GM18951 (cell line): ENCODE data around the gene POU6F1.

ENCODE experiments used
- POLR2A ChIP-seq: IDR thresholded peaks from 4 replicates; pipeline ENCODE4 v1.6.1; 2011; ENCODE audit warnings: mild to moderate bottlenecking; ENCODE audit not compliant: insufficient read length, insufficient read depth; ENCODE audit errors: extremely low read depth
- in situ Hi-C: fragments of 300-500 bp; cut with MboI; formaldehyde crosslinking; loops from one replicate; pipeline ENCODE4 v1.12.0; 2022; ENCODE audit warnings: low sequenced_read_pairs, mixed read lengths, inconsistent platforms; ENCODE audit not compliant: unreplicated experiment

POU6F1 gene

DNA sequence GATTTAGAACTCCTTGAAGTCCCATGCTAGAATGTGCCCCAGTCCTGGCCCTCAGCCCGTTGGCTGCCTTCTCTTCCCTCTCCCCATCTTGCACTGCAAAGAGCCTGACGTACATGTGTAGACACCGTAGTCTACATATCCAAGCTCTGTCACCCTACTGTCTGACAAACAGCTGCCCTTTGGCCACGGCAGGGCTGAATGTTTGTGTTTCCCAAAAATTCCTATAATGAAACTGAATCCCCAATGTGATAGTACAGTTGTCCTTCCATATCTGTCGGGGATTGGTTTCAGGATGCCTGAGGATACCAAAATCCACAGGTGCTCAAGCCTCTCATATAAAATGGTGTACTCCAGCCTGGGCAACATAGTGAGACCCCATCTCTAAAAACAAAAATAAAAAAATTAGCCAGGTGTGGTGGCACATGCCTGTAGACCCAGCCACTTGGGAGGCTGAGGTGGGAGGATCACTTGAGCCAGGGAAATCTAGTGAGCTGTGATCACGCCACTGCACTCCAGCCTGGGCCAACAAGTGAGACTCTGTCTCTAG, 32.6 kb downstream of the POU6F1 start:
- TF ChIP-seq POLR2A, result no peak
- in situ Hi-C loops, result no loop called here

DNA sequence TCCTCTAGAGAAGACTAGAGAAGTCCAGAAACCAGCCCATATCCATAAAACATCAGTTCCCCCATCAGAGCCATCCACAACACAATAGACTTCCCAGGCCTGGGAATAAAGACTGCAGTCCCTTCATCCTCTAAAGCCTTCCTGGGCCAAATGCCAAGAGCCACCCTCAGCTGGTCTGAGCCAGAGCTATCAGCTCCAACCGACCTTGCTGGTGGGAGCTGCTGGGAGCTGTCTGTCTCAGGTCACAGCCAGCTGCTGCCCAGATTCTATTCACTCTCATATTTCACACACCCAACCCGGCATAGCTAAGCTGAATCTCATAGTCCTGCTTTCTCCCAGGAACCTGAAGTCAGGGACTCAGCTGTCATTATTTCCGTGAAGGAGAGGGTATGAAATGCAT, 34.0 kb downstream of the POU6F1 start:
- TF ChIP-seq POLR2A, result no peak
- in situ Hi-C loops, result no loop called here

DNA sequence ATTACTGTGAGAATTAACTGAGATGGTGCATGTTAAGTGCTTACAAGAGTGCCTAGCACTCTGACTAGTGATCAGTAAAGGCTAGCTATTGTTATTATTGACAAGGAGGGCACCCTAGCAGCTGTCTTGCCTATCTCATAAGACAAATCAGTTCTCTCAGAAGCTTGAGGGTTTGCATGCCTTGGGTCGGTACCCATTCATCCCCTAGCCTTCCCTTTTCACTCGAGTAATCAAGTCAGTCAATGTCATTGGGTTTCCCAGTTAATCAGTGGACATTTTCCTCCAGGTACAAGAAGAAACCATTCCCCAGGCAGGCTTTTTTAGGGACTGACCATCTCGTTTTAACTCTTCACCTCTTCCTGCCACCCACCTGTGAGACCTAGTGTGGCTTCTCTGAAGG, 34.5 kb downstream of the POU6F1 start:
- in situ Hi-C loops, result no loop called here
- TF ChIP-seq POLR2A, result no peak

DNA sequence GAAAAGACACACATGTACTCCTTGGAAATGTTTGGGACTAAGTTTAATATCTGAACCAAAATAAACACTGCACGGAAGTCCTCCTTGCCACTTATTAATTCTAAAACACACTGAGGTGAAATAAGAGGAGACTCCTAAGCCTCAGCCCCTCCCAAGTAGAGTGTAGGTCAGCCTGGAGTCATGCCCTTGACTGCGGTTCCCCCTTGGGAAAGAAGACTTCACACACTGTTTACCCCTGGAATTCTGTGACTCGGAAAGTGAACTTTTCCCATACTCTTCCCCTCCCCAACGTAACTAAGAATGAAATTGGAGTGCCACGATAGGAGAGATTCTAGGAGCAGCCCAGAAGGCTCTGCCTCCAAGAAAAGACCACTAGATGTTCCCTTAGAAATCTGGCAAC, 36.3 kb downstream of the POU6F1 start:
- in situ Hi-C loops, result no loop called here

DNA sequence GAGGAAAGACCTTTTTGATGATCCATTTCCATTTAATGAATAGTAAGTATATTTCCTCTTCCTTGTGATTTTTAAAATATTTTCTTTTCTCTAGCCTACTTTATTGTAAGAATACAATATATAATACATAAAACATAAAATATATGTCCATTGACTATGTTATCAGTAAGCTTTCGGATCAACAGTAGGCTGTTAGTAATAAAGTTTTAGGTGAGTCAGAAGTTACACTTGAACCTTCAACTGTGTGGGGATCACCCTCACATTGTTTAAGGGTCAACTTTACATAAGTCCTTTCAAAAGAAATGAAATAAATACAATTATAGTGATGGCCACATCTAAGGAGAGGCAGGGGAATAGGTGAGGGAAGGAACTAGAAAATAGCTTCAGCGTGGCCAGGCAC, 40.0 kb downstream of the POU6F1 start:
- in situ Hi-C loops, result no loop called here
- no peak for TF ChIP-seq POLR2A

More for the DNA sequence above, 36.3 kb downstream of the POU6F1 start:
- no peak for TF ChIP-seq POLR2A

DNA sequence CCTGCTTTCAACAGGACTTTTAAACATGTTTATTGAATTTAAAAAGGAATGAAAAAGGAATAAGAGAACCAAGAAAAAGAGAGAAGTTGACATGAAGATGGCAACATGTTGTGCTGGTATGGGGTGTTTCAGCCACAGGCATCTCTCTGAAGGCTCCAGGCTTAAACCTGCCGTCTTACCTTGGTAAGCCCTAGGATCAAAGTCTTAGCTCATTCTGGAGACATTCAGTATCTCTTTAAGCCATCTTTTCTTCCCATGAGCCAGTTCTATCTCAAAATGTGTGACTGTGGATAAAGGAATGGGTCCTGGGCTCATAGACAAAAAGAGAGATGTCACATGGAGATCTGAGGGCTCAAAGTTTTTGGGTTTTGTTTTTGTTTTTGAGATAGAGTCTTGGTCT, 43.4 kb downstream of the POU6F1 start:
- in situ Hi-C loops, result no loop called here
- no peak for TF ChIP-seq POLR2A

DNA sequence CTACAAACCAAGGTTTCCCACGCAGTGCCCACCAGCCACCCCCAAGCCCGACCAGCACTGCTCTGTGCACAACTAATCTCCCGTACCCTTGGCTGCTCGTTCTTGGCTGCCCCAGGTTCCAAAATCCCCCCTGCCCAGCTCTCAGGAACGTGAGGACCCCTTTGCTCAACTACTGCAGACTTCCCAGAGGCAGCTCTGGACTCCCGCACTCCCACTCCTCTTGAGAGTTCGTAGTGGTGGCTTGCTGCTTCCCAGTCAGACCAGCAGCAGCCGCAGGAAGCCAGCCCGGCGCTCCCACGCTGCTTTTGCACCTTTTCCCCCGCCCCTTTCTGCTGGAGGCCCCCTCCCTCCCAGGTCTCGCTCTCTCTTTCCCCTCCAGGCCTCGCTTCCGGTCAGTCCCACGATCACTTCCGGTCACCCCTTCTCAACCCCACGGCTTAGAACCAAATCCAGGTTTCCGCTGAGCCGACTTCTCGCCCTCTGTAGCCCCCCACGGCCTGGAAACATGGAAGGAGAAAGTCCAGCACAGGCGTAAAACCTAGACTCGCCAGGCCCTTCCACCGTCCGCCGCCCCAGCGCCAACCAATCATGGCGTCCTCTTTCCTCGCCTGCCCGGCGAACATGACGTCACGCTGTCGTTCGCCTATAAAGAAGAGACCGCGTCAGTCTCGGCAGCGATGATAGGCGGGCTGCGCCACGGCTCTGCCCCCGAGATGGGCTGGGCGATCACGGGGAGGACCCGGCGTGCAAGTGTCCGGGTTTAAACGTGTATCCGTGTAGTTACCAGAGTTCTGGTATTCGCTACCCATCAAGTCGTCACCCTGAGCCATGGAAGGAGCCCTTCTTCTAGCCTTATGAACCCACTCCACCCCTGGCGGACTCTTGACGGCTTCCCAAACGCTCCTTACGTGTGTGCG, 45.1 kb downstream of the POU6F1 start, which contains the start of gene TFCP2:
Gene TFCP2, minus strand, starts transcription at position 621 of the 917 bp plus-strand sequence. CDS start 713 bp downstream, outside the sequence.
- peak; percentile 67 for TF ChIP-seq POLR2A
- in situ Hi-C loops, result no loop called here

DNA sequence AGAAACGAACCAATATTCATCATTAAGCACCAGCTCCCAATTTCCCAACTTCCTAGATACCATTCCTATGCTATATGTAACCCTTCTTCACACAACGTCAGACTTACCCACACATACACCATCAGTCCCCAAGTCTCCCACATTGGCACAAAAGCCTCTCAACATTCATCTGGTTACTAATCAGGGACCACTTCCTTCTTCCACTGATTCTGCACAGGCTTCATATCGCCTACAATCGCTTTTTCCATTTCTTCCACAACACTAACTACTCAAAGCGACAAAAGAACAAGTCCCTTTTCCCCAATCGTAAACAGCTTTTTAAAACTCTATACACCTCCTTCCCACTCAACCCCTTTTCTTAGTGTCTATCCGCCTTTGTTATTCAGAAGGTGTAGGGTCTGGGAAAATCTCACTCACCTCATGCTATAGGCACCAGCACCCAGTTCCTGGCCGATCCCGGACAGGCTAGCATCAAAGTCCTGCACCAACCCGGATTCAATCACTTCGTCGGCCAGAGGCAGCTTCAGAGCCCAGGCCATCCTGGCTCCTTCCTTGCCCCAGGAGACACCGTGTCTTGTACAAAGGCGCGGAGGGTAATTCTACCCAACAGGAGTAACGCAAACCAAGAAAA, 45.9 kb downstream of the POU6F1 start:
- TF ChIP-seq POLR2A, result no peak
- in situ Hi-C loops, result no loop called here

DNA sequence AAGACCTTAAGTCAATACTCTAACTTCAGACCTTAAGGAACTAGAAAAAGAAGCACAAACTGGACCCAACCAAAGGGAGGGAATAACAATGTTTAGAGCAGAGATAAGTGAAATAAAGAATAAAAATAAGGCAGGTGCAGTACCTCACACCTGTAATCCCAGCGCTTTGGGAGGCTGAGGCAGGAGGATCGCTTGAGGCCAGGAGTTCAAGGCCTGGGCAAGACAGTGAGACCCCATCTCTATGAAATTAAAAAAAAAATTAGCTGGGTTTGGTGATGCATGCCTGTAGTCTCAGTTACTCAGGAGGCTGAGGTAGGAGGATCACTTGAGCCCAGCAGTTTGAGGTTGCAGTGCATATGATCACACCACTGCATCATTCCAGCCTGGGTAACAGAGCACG, 54.1 kb downstream of the POU6F1 start:
- in situ Hi-C loops, result no loop called here
- TF ChIP-seq POLR2A, result no peak

DNA sequence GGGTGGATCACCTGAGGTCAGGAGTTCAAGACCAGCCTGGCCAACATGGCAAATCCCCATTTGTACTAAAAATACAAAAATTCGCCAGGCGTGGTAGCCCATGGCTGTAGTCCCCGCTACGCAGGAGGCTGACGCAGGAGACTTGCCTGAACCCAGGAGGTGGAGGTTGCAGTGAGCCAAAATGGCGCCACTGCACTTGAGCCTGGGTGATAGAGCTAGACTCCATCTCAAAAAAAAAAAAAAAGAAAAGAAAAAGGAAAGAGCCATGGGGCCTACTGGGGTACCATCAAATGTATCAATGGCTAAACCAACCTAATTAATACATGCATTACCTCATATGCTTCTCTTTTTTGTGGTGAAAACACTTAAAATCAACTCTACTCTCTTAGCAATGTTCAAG, 55.6 kb downstream of the POU6F1 start:
- no peak for TF ChIP-seq POLR2A
- in situ Hi-C loops, result no loop called here

DNA sequence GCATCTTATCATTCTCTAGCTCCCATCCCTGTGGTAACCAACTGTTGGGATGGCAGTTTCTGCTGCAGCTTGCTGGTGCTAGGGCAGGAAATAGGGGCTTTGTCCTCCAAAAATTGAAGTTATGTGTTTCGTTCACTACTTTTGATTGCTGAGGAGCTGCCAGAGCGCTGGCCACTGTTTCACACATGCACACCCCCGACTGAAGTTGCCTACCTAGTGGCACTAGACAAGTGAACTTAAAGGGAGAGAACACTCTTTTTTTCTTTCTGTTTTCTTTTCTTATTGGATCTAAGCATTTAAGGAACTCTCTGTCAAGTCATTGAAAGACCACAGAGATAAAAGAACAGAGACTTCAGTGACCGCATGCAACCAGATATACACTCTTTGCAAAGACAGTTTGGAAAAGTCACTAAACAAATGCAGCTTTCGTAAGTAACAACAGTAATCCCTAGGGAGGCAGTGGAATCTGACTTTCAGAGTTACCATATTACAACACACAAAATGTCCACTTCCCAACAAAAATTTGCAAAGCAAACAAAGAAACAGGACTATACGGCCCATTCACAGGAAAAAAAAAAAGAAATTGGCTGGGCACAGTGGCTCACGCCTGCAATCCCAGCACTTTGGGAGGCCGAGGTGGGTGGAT, 56.9 kb downstream of the POU6F1 start:
- TF ChIP-seq POLR2A, result no peak
- in situ Hi-C loops, result no loop called here

DNA sequence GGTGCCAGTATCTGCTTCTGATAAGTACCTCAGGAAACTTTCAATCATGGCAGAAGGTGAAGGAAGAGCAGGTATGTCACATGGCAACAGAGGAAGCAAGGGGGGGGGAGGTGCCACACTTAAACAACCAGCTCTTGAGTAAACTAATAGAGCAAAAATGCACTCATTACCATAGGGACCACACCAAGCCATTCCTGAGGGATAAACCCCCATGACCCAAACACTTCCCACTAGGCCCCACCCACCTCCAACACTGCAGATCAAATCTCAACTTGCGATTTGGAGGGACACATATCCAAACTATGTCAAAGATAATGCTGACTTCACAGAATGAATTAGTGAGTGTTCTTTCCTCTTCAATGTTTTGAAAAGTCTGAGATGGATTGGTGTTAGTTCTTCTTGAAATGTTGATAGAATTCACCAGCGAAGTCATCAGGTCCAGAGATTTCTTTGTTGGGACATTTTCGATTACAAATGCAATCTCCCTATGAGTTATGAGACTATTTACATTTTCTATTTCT, 61.6 kb downstream of the POU6F1 start:
- in situ Hi-C loops, result no loop called here
- no peak for TF ChIP-seq POLR2A

DNA sequence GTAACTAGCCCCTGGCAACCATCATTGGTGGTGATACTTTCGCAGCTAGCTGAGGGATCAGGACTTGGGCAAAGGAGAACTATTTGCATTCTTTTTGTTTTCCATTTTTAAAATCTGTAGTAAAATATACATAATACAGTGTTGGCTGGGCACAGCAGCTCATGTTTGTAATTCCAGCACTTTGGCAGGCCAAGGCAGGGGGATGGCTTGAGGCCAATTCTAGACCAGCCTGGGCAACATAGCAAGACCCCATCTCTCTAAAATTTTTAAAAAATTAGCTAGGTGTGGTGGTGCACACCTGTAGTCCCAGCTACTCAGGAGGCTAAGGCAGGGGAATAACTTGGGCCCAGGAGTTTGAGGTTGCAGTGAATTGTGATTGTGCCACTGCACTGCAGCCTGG, 64.9 kb downstream of the POU6F1 start:
- in situ Hi-C loops, result no loop called here
- no peak for TF ChIP-seq POLR2A
